ENCODE measurements around the gene SNX32.
A peak's percentile ranks its signal among the peaks of the same experiment; 100 is the strongest.

The SNX32 gene

GRCh38 chr11:65867284-65868071, 33.7 kb downstream of the SNX32 start:
- peak; percentile 17 for DNase-seq (ENCODE audit: low read depth)
- no peak for TF ChIP-seq CTCF (conservative IDR thresholded peaks at IDR 0.05; ENCODE audit: low read depth, low read length)
- no peak overlapping the region for H3K4me3 ChIP-seq (ENCODE audit: low read depth, low read length)

GRCh38 chr11:65868076-65868667, 34.4 kb downstream of the SNX32 start:
- no peak overlapping the region for H3K4me3 ChIP-seq (ENCODE audit: low read depth, low read length)
- TF ChIP-seq CTCF (conservative IDR thresholded peaks at IDR 0.05; ENCODE audit: low read depth, low read length) = no peak
- DNase-seq (ENCODE audit: low read depth) = no peak

- no peak overlapping the region for H3K4me3 ChIP-seq (ENCODE audit: low read depth, low read length)
- DNase-seq (ENCODE audit: low read depth) = no peak
- TF ChIP-seq CTCF (conservative IDR thresholded peaks at IDR 0.05; ENCODE audit: low read depth, low read length) = no peak
These were observed 35.1 kb downstream of the SNX32 start for GRCh38 chr11:65868907-65869306.

GRCh38 chr11:65869643-65870306, 36.0 kb downstream of the SNX32 start:
- no peak for DNase-seq (ENCODE audit: low read depth)
- TF ChIP-seq CTCF (conservative IDR thresholded peaks at IDR 0.05; ENCODE audit: low read depth, low read length) = no peak
- H3K4me3 ChIP-seq (ENCODE audit: low read depth, low read length) = no peak overlapping the region

- H3K4me3 ChIP-seq (ENCODE audit: low read depth, low read length) = peak overlapping the region; percentile 30
- no peak for TF ChIP-seq CTCF (conservative IDR thresholded peaks at IDR 0.05; ENCODE audit: low read depth, low read length)
These were observed 36.5 kb downstream of the SNX32 start for GRCh38 chr11:65870307-65870658.

GRCh38 chr11:65870706-65871681, 37.2 kb downstream of the SNX32 start:
- TF ChIP-seq CTCF (conservative IDR thresholded peaks at IDR 0.05; ENCODE audit: low read depth, low read length) = no peak
- no peak for DNase-seq (ENCODE audit: low read depth)
- peak overlapping the region; percentile 72 for H3K4me3 ChIP-seq (ENCODE audit: low read depth, low read length)

More at GRCh38 chr11:65870307-65870658, 36.5 kb downstream of the SNX32 start:
- no peak for DNase-seq (ENCODE audit: low read depth)

All from choroid plexus epithelial cell (primary cell).